ENCODE measurements around the gene CD93.

The CD93 gene

GRCh38 chr20:23120936-23121750 is 35.0 kb upstream of the CD93 start:
- DNase-seq (ENCODE audit: low spot score), result no peak

- DNase-seq (ENCODE audit: low spot score), result no peak
Observed at GRCh38 chr20:23120261-23120660, 34.1 kb upstream of the CD93 start.

GRCh38 chr20:23119456-23120216 is 33.5 kb upstream of the CD93 start:
- DNase-seq (ENCODE audit: low spot score), result no peak

- DNase-seq (ENCODE audit: low spot score), result no peak
Observed at GRCh38 chr20:23118766-23119165, 32.6 kb upstream of the CD93 start.

- no peak for DNase-seq (ENCODE audit: low spot score)
Observed at GRCh38 chr20:23118144-23118543, 32.0 kb upstream of the CD93 start.

- no peak for DNase-seq (ENCODE audit: low spot score)
Observed at GRCh38 chr20:23117738-23118137, 31.6 kb upstream of the CD93 start.

GRCh38 chr20:23116311-23117089 is 30.4 kb upstream of the CD93 start:
- no peak for DNase-seq (ENCODE audit: low spot score)

- no peak for DNase-seq (ENCODE audit: low spot score)
Observed at GRCh38 chr20:23115822-23116221, 29.7 kb upstream of the CD93 start.

GRCh38 chr20:23114448-23115082 is 28.4 kb upstream of the CD93 start:
- DNase-seq (ENCODE audit: low spot score), result no peak

GRCh38 chr20:23114018-23114417 is 27.9 kb upstream of the CD93 start:
- DNase-seq (ENCODE audit: low spot score), result no peak

- no peak for DNase-seq (ENCODE audit: low spot score)
Observed at GRCh38 chr20:23112595-23112994, 26.5 kb upstream of the CD93 start.

- no peak for DNase-seq (ENCODE audit: low spot score)
Observed at GRCh38 chr20:23111944-23112342, 25.8 kb upstream of the CD93 start.

- no peak for DNase-seq (ENCODE audit: low spot score)
Observed at GRCh38 chr20:23111307-23111943, 25.3 kb upstream of the CD93 start.

GRCh38 chr20:23108871-23109270 is 22.7 kb upstream of the CD93 start:
- no peak for DNase-seq (ENCODE audit: low spot score)

- DNase-seq (ENCODE audit: low spot score), result no peak
Observed at GRCh38 chr20:23107466-23107865, 21.3 kb upstream of the CD93 start.

GRCh38 chr20:23106271-23106851 is 20.2 kb upstream of the CD93 start:
- no peak for DNase-seq (ENCODE audit: low spot score)

- no peak for DNase-seq (ENCODE audit: low spot score)
Observed at GRCh38 chr20:23105193-23105592, 19.1 kb upstream of the CD93 start.

GRCh38 chr20:23103284-23104018 is 17.3 kb upstream of the CD93 start:
- no peak for DNase-seq (ENCODE audit: low spot score)

GRCh38 chr20:23101696-23102406 is 15.7 kb upstream of the CD93 start:
- DNase-seq (ENCODE audit: low spot score), result no peak

GRCh38 chr20:23100720-23101107 is 14.6 kb upstream of the CD93 start:
- no peak for DNase-seq (ENCODE audit: low spot score)

Measured in iPS-NIHi11 (cell line).